HCT116 (cell line): ENCODE results near the gene DHRS9. TPM values are rescaled to one million over a fixed set of nuclear protein-coding genes. Genes with fewer than 3 reads are reported as not detected.

Source experiments
- ATAC-seq: fragments of 200-7000 bp; cut with Tn5 transposase; 2 replicates; pipeline ENCODE4 v1.9.1; 2020; ENCODE audit warnings: mild to moderate bottlenecking, moderate library complexity
- BruUV-seq: library from RNA; stranded (reverse); fragments of 400-500 nt; replicated peaks from 2 replicates; lab custom pipeline; 2021; lab: Mats Ljungman, UMichigan
- CTCF ChIA-PET: fragments of 300-600 bp; sonication (Branson Sonifier 250); formaldehyde crosslinking; loops from one replicate; lab custom pipeline; 2021; ENCODE audit warnings: antibody characterized with exemption; lab: Charles Lee
- POLR2A ChIA-PET: fragments of 300-600, 350-600 bp; sonication (Branson Sonifier 250); formaldehyde crosslinking; loops from one replicate; lab custom pipeline; 2021; ENCODE audit warnings: antibody characterized with exemption; lab: Charles Lee
- RAD21 ChIA-PET, 2 experiments: fragments of 300-600 bp; sonication (Branson Sonifier 250); formaldehyde crosslinking; loops; one replicate each; lab custom pipeline; 2023; ENCODE audit warnings: low total read pairs in 2 of 2; ENCODE audit not compliant: uncharacterized antibody in 2 of 2, unreplicated experiment in 2 of 2, low non-redundant PET in 1 of 2; lab: Charles Lee
- DNase-seq: peaks from one replicate; pipeline ENCODE4 v3.0.0-alpha.2; 2010; ENCODE audit warnings: low read depth, low spot score
- H2AFZ ChIP-seq: fragments of 200-600 bp; shearing (Covaris generic), sonication (generic); 2 replicates; pipeline ENCODE4 v1.6.1; 2017; ENCODE audit warnings: low read depth, mixed run types, mixed read lengths, antibody characterized with exemption, low read length; ENCODE audit not compliant: poor library complexity, severe bottlenecking
- H3K27ac ChIP-seq: 2 replicates; pipeline ENCODE4 v1.5.1; 2012; ENCODE audit warnings: low read depth, low read length
- H3K27me3 ChIP-seq: fragments of 200-600 bp; sonication (generic); 2 replicates; pipeline ENCODE4 v1.6.1; 2016; ENCODE audit warnings: mixed run types, low read length, mixed read lengths; ENCODE audit not compliant: insufficient read depth
- H3K36me3 ChIP-seq, 2 experiments: fragments of 200-500 bp in 1 of 2; fragments of 200-600 bp in 1 of 2; sonication (Bioruptor generic) in 1 of 2; sonication (generic) in 1 of 2; 2 replicates each; pipeline versions ENCODE4 v1.5.1 to v1.6.1; 2014 to 2016; ENCODE audit warnings: low read length in 2 of 2, inconsistent platforms in 1 of 2, mixed read lengths in 1 of 2, mixed run types in 1 of 2; ENCODE audit not compliant: insufficient read depth in 2 of 2, control insufficient read depth in 1 of 2
- H3K4me1 ChIP-seq, 2 experiments: fragments of 200-600 bp in 1 of 2; sonication (generic) in 1 of 2; 2 replicates each; pipeline versions ENCODE4 v1.5.1 to v1.6.1; 2012 to 2017; ENCODE audit warnings: low read length in 2 of 2, inconsistent platforms in 1 of 2, mild to moderate bottlenecking in 1 of 2, mixed read lengths in 1 of 2, mixed run types in 1 of 2, moderate library complexity in 1 of 2; ENCODE audit not compliant: insufficient read depth in 2 of 2, control insufficient read depth in 1 of 2
- H3K4me2 ChIP-seq: fragments of 200-600 bp; sonication (generic); 2 replicates; pipeline ENCODE4 v1.6.1; 2017; ENCODE audit warnings: mixed run types, low read length, mixed read lengths
- H3K4me3 ChIP-seq, 2 experiments: fragments of 200-600 bp in 1 of 2; sonication (generic) in 1 of 2; replicated peaks in 1 of 2; 2 replicates each; pipeline ENCODE4 v1.5.1; 2011 to 2016; ENCODE audit warnings: low read length in 2 of 2, control low read depth in 1 of 2, low read depth in 1 of 2, mild to moderate bottlenecking in 1 of 2, mixed read lengths in 1 of 2, mixed run types in 1 of 2
- H3K79me2 ChIP-seq: fragments of 200-600 bp; sonication (generic); 2 replicates; pipeline ENCODE4 v1.6.1; 2017; ENCODE audit warnings: mild to moderate bottlenecking, mixed run types, low read length, moderate library complexity, mixed read lengths; ENCODE audit not compliant: insufficient read depth
- H3K9ac ChIP-seq: fragments of 200-600 bp; sonication (generic); 2 replicates; pipeline ENCODE4 v1.6.1; 2016; ENCODE audit warnings: low read length, mixed read lengths
- H3K9me2 ChIP-seq: fragments of 200-600 bp; sonication (generic), shearing (Covaris generic); 2 replicates; pipeline ENCODE4 v1.6.1; 2017; ENCODE audit warnings: mixed run types, mild to moderate bottlenecking, moderate library complexity; ENCODE audit not compliant: insufficient read depth
- H3K9me3 ChIP-seq, 2 experiments: fragments of 200-500 bp in 1 of 2; fragments of 200-600 bp in 1 of 2; sonication (Bioruptor generic) in 1 of 2; sonication (generic) in 1 of 2; 2 replicates each; pipeline ENCODE4 v1.6.1; 2014 to 2017; ENCODE audit warnings: low read length in 2 of 2, mixed read lengths in 2 of 2, inconsistent platforms in 1 of 2, low read depth in 1 of 2, mild to moderate bottlenecking in 1 of 2, mixed run types in 1 of 2, moderate library complexity in 1 of 2; ENCODE audit not compliant: control insufficient read depth in 1 of 2, insufficient read depth in 1 of 2
- H4K20me1 ChIP-seq: fragments of 200-600 bp; sonication (generic), shearing (Covaris generic); 2 replicates; pipeline ENCODE4 v1.6.1; 2017; ENCODE audit warnings: mixed run types, mild to moderate bottlenecking, moderate library complexity; ENCODE audit not compliant: insufficient read depth
- CBX3 ChIP-seq: IDR thresholded peaks from 2 replicates; pipeline ENCODE4 v1.6.1; 2012; ENCODE audit warnings: low read depth
- CEBPB ChIP-seq: IDR thresholded peaks from 2 replicates; pipeline ENCODE4 v1.6.1; 2012; ENCODE audit warnings: low read depth
- CTCF ChIP-seq, 3 experiments: fragments of 200-600 bp in 1 of 3; sonication (generic) in 1 of 3; IDR thresholded peaks in 2 of 3; conservative IDR thresholded peaks in 1 of 3; 2 replicates each; pipeline ENCODE4 v1.5.1; 2012 to 2017; ENCODE audit warnings: low read depth in 2 of 3, low read length in 2 of 3, antibody characterized with exemption in 1 of 3, borderline replicate concordance in 1 of 3, control low read depth in 1 of 3, mild to moderate bottlenecking in 1 of 3, mixed read lengths in 1 of 3, mixed run types in 1 of 3, moderate library complexity in 1 of 3; ENCODE audit not compliant: insufficient read depth in 1 of 3
- ELF1 ChIP-seq: IDR thresholded peaks from 2 replicates; pipeline ENCODE4 v1.6.1; 2012; ENCODE audit warnings: low read depth, borderline replicate concordance
- EZH2 ChIP-seq: fragments of 200-600 bp; sonication (generic); IDR thresholded peaks from 2 replicates; pipeline ENCODE4 v1.6.1; 2017; ENCODE audit warnings: antibody characterized with exemption, mixed run types
- EZH2phosphoT487 ChIP-seq: fragments of 200-600 bp; IDR thresholded peaks from 2 replicates; pipeline ENCODE4 v1.6.1; 2018; ENCODE audit warnings: antibody characterized with exemption, borderline replicate concordance
- FOSL1 ChIP-seq: IDR thresholded peaks from 2 replicates; pipeline ENCODE4 v1.6.1; 2012; ENCODE audit warnings: low read depth
- JUND ChIP-seq: IDR thresholded peaks from 2 replicates; pipeline ENCODE4 v1.6.1; 2012
- MAX ChIP-seq: IDR thresholded peaks from 2 replicates; pipeline ENCODE4 v1.6.1; 2012
- POLR2A ChIP-seq: IDR thresholded peaks from 2 replicates; pipeline ENCODE4 v1.7.0; 2011; ENCODE audit warnings: borderline replicate concordance; ENCODE audit not compliant: insufficient read depth, insufficient read length; ENCODE audit errors: extremely low read depth
- RAD21 ChIP-seq: IDR thresholded peaks from 2 replicates; pipeline ENCODE4 v1.6.1; 2012; ENCODE audit warnings: low read depth, mild to moderate bottlenecking
- SIN3A ChIP-seq: IDR thresholded peaks from 2 replicates; pipeline ENCODE4 v1.6.1; 2012; ENCODE audit warnings: low read depth
- TCF7L2 ChIP-seq: IDR thresholded peaks from 2 replicates; pipeline ENCODE4 v1.7.0; 2011; ENCODE audit warnings: borderline replicate concordance, inconsistent platforms; ENCODE audit not compliant: insufficient read depth, insufficient read length; ENCODE audit errors: extremely low read depth
- ZBTB33 ChIP-seq: IDR thresholded peaks from 2 replicates; pipeline ENCODE4 v1.6.1; 2011; ENCODE audit warnings: mild to moderate bottlenecking, low read length, moderate library complexity; ENCODE audit not compliant: insufficient replicate concordance; ENCODE audit errors: extremely low read depth
- ZFX ChIP-seq: fragments of 450-650 bp; IDR thresholded peaks from 2 replicates; pipeline ENCODE4 v1.6.1; 2017
- intact Hi-C: fragments of 100-400 bp; cut with micrococcal nuclease; formaldehyde crosslinking; loops from 2 replicates; pipeline ENCODE4 v1.10.0; 2022
- total RNA-seq: library from RNA; stranded (reverse); gene quantifications from one replicate; pipeline ENCODE4 v1.2.1, GENCODE V29; 2021; ENCODE audit not compliant: unreplicated experiment

Gene DHRS9
- total RNA-seq, 1 experiment from 2014 or later: 0.15 TPM

DNA sequence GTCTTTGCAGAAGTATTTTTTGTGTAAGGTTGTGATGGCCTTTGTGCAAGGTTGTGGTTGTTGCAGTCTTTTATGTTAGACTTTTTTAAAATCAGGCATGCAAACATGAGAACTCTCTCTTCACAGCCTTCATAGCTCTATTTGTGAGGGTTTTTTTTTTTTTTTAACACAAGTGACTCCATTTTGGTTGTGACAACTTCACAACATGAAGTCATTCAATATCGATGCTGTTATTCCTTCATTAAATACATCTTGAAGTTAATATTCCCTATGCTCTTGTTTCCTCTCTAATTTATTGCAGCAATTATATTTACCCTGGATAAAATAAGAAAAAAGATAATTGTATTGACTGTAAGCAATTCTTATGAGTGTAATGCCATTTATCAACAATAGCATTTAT lies 35.5 kb downstream of the DHRS9 start:
- H3K4me1 ChIP-seq: peaks cover 0 to 5% of the 10 kb centered on the region in 2 experiments; a peak in 1 of 4 replicates

GRCh38 chr2:169105476-169105875 lies 36.1 kb downstream of the DHRS9 start:
- CTCF ChIA-PET: interaction anchor here (1.2 kb wide), 1 partner anchor 27 kb away, joined by 3 read pairs; no protein-coding TSS in a partner anchor
- TF ChIP-seq ZBTB33 (no peak), JUND (no peak), ELF1 (no peak), EZH2phosphoT487 (no peak), POLR2A (no peak), TCF7L2 (no peak), CBX3 (no peak), MAX (no peak), EZH2 (no peak), FOSL1 (no peak), CEBPB (no peak), CTCF (IDR thresholded peaks at IDR 0.05 in 2 of 3, conservative IDR thresholded peaks at IDR 0.05 in 1 of 3; ENCODE audit: borderline replicate concordance in 1 of 3, insufficient read depth in 1 of 3, low read depth in 2 of 3, low read length in 2 of 3) (no peak), SIN3A (no peak), RAD21 (no peak)

More for the DNA sequence above, 35.5 kb downstream of the DHRS9 start:
- TF ChIP-seq POLR2A (no peak), ZFX (no peak)
- Histone ChIP-seq H3K27me3 (peaks cover 5% of the 10 kb centered on the region; the same call in 1 of the 2 replicates), H4K20me1 (no peaks in the 10 kb centered on the region), H3K36me3 (no peaks in the 10 kb centered on the region), H3K4me3 (no peak overlapping the region), H3K4me2 (no peak overlapping the region), H3K9me2 (no peaks in the 10 kb centered on the region), H2AFZ (no peak overlapping the region), H3K79me2 (no peaks in the 10 kb centered on the region), H3K9me3 (no peaks in the 10 kb centered on the region), H3K27ac (no peak overlapping the region), H3K9ac (no peak overlapping the region)
- intact Hi-C loops: no loop called here
- ATAC-seq: no peak
- POLR2A ChIA-PET: no interaction called here
- RAD21 ChIA-PET: no interaction called here
- BruUV-seq: no TSS peak
- CTCF ChIA-PET: no interaction called here
- DNase-seq: no peak

More at GRCh38 chr2:169105476-169105875, 36.1 kb downstream of the DHRS9 start:
- Histone ChIP-seq H3K4me2 (no peak overlapping the region), H3K4me1 (peaks cover 0 to 8% of the 10 kb centered on the region in 2 experiments; a peak in 1 of 4 replicates), H3K9me3 (no peaks in the 10 kb centered on the region), H3K27ac (no peak overlapping the region), H3K79me2 (no peaks in the 10 kb centered on the region), H3K27me3 (peaks cover 5% of the 10 kb centered on the region; the same call in 1 of the 2 replicates), H4K20me1 (no peaks in the 10 kb centered on the region), H3K36me3 (no peaks in the 10 kb centered on the region), H3K9me2 (no peaks in the 10 kb centered on the region), H3K4me3 (no peak overlapping the region), H3K9ac (no peak overlapping the region), H2AFZ (no peak overlapping the region)
- ATAC-seq: no peak
- intact Hi-C loops: no loop called here
- no peak for DNase-seq
- ChIA-PET RAD21 (no interaction called here), POLR2A (no interaction called here)
- BruUV-seq: no TSS peak
